Stimulated activated CD4-positive, alpha-beta T cell treated with anti-CD3 and anti-CD28 coated beads, Interleukin-1b, Interleukin-23, amount 100 ng/mL, for 1 hour (primary cell): ENCODE results near the gene SUPT3H.

Source experiments
- DNase-seq, 2 donors: peaks; one replicate each; pipeline ENCODE4 v3.0.0-alpha.2; 2020; ENCODE audit warnings: low read depth in 2 of 2

SUPT3H gene

DNA sequence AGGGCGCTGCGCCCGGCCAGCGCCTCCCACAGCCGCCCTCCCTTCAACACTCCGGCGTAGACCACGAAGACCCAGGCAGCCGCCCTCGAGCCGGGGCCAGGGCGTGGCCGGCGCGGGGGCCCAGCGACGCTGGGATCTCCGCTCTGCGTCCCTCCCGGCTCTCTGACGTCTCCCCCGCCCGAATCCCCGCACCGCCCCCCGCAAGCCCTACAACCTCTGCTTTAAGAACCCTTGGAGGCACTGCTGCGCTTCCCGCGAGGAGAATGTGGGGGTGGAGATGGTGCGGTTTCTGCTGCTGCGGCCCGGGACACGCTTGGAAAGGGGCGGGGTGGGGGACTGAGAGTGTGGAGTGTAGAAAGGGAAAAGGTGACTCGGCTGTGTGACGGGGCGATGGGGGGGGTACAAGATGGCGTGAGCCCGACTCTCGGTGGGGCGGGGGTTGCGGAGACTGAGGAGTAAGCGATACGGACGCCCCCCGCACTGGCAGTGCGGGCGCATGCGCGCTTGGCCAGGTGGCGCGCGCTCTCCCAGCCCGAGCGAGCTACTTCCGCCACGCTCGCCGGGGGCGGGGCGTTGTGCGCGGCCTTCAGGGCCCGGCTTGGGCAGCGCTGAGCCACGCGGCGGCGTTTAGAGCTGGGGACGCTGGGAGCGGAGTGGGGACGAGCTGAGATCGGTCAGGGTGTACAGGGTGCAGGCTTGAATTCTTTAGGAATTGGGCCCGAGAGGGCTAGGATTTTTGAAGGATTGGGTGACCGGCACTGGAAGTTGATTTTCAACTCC lies at the start of gene SUPT3H:
TSS of gene SUPT3H (minus strand) at position 381 of the 780 bp plus-strand sequence.
- DNase-seq: peak; percentile 78 to 87

DNA sequence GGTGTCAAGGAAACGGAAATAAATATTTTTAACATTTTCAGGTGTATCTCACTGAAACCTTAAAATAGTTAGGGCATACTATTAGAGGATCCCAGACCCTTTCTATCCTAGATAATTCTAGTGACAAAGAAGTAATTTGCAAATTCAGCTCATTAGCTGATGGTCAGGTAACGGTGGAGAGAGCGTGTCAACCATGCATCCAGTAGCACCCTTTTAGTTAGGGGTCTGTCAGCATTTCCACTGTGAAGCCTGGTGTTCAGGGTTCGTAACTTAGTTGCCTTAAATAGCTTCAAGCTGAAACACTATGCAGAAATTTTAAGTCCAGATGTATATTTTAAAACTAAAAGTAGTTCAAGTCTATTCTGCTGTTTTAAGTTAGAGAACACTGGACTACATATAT lies 48.5 kb upstream of the SUPT3H start:
- no peak for DNase-seq

DNA sequence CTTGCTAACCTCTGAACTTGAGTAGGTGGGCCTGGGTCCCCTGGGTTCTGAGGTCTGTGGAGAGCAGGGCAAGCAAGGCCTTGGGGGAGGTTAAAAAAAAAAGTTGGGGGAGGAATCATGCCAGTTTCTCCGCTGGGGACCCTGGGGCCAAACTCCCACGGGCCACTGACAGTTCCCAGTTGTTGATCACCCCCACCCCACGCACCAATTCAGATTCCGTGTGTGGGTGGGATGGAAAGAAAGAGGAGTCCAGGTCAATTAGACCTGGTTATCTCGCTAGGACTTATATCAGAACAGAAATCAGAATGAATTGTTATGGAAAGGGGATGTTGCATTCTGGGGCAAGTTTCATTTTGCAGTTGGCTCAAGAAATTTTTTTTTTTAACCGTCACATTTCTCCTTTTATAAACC lies 46.7 kb upstream of the SUPT3H start:
- DNase-seq: no peak

DNA sequence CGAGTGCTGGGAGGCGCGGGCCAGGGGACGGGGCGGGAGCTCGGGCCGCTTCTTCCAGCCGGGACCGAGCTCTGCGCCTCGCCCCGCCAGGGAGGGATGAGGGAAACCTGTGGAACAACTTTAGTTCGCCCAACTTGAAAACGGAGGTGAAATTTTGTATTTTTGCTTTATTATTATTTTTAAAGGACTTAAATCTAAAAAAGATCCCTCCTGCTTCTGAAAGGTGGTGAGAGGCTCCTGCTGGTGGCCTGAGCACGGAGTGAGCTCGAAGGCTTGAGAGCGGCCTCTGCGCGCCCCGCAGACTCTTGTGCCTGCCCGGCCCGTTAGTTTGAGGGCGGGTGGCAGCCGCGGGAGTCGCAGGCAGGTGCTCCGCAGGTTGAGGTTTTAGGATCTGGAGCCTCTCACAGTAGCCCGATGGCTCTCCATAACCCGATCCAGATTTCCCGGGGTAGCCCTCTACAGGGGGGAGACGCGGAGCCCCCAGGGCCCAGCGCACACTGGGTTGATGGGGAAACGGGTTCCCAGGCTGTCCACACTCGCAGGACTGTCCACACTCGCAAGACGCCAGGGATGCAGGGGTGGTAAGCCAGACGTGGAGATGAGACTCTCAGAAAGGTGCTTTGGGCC lies 46.2 kb upstream of the SUPT3H start:
- no peak for DNase-seq

DNA sequence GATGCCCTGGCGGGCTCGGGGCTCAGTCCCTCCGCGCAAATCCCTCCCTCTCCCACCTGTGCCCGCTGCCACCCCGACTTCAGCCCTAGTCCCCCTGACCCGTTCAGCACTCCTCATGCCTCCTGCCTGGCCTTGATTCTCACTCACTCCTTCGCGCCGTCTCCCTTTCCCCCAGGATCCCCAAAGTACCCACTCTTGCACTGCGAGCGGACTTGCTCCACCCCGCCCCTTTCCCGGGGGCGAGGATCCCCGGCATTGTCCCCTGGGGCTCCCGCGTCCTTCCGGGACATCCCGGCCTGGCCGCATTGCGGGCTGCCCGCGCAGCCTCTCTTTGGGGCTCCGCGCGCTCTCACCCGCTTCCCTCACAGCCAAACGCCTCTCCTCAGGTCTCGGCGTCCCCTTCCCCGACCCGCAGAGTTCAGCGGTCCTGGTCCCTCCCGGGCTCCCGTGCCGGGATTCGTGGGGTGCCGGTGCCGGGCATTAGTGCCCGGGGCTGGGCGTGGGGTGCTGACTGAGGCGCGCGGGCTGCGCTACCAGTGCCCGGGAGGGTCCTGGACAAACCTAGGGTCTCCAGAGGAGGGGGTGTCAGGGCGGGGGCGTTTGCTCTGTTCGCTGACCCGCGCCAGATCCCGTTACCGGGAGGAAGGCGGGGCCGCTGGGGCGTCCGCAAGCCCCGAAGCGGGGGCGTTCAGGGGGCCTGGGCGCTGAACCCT lies 45.5 kb upstream of the SUPT3H start:
- no peak for DNase-seq

DNA sequence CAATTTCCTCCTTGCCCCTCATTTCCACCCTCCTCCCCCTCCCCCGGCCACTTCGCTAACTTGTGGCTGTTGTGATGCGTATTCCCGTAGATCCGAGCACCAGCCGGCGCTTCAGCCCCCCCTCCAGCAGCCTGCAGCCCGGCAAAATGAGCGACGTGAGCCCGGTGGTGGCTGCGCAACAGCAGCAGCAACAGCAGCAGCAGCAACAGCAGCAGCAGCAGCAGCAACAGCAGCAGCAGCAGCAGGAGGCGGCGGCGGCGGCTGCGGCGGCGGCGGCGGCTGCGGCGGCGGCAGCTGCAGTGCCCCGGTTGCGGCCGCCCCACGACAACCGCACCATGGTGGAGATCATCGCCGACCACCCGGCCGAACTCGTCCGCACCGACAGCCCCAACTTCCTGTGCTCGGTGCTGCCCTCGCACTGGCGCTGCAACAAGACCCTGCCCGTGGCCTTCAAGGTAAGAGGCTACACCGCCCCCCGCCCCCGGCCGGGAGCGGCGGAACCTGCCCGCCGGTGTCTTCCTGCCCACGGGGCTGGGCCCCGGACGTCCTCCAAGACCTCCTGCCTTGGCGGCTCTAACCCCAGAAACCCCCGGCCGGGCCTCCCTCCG lies 44.9 kb upstream of the SUPT3H start:
- no peak for DNase-seq

DNA sequence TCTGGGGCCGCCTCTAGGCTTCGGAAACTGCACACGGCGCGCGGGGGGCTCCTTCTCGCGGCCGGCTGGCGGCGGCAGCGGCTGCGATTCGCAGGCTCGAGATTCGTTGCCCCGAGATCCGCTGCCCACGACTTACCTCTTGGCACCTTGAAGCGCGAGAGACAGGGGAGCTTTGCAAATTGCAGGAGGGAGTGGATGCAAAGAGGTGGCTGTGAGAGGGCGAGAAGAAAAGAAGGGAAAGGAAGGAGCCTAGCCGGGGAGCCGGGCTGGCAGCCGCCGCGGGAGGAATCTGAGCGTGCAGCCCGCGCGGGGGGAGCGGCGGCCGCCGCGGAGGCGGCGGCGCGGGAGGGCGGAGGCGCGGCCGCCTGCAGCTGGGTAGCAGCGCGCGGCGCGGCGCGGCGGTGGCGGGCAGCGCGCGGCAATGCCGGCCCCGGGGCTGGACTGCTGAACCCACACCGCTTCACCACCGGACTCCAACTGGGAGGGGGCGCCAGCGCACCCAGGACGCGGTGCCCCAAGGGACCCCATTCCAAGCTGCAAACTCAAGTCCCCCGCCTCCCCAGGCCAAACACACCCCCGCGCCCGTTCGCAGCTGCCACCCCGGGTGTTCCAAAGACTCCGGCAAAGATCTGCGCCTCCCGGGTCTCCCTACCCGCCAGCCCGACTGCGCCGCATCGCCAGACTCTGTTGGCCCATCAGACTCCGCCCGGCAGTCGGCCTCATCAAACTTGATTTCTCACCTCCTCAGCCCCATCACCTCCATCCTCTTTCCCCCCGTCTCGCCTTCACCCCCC lies 44.2 kb upstream of the SUPT3H start:
- DNase-seq: no peak

DNA sequence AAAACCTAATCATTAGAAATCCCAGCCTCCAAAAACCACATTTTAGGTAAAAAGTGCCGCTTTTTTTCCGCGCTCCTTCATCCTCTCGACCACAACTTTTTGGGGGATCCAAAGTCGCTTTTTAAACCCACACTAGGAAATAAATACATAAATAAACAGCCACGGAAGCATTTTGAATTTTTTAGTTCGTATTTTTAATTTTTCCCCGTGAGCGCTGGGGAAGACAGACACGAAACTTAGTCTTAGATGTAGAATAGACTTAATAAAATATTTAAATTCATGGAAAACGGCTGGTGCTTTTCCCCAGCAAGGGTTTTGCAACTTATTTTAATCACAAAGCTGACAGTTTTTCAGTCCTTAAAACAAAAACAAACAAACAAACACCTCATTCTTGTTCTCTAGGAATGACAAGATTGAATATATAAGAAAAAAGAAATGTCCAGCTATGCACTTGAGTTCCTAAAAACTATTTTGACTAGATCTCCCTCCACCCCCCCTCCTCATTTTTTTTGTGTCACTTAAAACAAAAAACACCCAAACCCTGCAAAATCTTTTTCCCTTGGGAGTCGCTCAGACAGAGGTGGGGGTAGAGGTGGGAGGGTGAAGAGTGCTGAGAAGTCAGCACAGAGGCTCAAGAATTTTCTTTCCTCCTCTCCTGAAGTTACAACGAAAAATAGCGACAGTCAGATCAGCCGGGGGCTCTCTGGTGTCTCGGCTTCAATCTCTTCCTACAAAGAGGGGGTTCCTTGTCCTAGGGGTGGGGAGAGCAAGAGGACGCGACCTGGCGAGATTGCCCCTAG lies 43.4 kb upstream of the SUPT3H start:
- no peak for DNase-seq

DNA sequence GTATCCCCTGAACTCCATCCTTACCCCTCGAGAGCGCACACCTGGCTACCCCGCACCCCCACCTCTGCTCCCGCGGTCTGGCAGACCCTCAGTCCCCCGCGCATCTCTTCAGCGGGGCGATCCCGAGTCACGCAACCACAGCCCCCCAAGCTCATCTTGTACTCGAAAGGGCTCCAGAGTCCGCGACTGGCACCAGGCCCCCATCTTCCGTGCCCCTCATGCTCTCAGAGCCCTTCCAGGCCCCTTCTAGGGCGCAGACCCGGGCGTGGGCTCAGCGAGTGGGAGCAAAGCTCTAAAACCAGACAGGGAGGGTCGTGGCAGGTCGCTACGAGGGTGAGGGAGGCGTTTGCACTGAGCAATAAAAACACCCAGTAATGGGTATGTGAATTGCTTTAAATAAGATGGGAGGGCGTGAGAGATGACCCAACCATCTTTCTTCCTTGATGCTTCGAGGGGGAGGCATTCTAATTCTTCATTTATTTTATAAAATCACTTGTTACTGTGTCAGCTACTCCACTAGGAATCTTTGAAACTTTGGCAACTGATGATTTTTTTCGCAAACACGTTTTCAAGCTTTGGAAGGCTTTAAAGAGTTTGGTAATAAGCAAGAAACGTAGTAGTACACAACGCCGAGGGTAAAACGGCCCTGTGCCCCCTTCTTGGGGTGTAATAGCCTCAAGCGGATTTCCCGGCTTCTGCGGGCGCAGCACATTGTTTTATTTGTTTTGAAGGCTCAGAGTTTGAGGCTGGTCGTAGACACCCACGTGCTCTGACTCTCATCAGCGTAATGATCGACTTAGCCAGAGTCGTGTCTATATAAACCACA lies 42.6 kb upstream of the SUPT3H start:
- DNase-seq: no peak

DNA sequence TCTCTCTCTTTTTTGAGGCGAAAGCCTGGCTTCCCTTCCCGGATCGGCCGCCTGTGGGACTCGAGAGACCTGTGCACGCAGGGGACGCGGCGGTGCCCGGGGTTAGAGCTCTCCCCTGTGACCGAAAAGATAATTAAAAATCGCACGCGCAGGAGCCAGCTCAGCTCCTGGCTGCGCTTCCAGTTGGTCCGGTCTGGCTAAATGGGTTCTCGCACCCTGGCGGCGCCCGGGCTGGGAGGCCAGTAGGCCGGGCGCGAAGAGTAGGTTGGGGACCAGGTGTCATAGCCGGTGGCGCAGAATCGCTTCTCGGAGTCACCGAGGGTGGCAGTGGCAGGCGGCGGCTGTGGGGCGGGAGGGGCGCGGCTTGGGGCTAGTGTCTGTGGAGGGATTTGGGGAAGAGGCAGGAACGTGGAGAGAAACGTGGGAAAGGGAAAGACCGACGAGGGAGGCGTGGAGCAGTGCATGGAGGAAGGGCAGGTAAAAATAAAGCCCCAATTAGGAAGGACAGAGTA lies 41.9 kb upstream of the SUPT3H start:
- DNase-seq: no peak

DNA sequence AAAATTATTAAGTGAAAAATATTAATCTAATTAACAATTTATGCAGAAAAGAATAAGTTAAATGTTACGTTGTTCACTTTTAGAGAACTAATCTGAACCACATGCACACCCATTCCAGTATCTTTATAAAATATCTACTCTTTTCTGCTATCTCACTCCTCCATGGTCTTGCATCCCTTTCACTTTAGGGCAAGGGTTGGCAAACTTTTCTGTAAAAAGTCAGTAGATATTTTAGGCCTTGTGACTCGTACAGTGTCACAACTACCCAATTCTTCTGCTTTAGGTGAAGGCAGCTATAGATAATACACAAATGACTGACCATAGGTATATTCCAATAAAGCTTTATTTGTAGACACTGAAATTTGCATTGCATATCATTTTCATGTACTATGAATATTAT lies 39.7 kb upstream of the SUPT3H start:
- DNase-seq: no peak

DNA sequence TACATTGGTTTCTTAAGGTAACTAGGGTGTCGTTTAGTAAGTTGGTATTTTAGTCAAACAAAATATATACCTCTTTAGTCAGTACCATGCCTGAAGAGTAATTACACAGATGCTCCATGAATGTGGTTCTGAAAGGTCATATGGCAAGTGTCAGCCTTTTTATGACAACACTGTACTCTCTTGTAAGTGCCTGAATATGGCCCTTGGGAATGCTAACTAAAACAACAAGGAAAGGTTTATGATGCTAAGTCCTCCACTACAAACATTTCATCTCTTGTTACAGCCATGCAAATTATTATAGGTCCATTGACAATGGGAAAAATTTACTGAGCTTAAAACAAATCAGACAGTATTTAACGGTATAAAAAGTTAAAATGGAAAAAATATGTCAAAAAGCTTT lies 39.0 kb upstream of the SUPT3H start:
- DNase-seq: no peak

DNA sequence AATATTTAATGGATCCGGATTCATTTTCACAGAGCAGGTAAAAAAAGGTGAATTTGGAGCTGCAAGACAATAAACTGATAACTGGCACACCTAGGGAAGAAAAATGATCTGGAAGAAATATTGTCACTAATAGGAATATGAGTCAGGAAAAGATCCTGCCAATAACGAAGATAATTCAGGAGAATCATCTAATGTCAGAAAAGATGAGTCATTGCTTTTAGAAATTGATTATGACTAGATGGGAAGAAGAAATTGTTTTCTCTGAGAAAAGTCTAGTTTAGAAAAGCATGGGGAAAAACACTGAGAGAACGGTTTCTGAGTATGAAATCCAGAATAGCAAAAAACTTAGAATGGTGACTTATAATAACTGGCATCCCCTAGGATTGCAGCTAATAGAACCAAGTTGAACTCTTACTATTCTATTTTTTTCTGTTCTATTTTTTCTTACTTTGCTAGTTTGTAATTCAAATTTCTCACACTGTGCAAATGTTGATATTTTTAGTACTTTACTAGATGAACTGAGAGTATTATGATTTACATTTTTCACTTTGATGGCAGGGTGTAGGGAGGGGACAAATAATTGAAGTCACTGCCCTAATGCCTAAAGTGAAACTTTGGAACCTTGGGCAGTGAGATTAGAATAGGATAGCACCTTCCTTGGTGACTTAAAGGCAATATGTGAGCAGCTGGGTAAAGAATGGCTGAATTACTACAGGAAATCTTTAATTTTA lies 38.2 kb upstream of the SUPT3H start:
- no peak for DNase-seq

DNA sequence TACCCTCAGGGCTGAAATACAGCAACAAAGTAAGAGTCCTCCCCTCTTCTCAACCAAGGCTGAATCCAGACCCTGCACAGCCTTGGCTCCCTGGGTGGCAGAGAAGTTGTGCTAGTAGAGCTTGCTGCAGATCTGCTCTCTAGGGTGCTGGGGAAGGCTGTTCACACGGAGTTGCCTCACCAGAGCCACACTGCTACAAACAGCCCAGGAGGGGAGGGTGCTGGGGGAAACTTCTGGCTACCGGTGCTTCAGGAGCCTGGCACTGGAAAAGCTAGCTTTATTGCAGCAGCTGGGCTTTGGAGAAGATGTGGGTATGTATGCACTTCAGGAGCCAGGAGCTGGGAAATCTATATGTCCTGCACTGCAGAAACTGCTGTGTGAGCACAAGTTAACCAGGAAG lies 37.6 kb upstream of the SUPT3H start:
- DNase-seq: no peak

DNA sequence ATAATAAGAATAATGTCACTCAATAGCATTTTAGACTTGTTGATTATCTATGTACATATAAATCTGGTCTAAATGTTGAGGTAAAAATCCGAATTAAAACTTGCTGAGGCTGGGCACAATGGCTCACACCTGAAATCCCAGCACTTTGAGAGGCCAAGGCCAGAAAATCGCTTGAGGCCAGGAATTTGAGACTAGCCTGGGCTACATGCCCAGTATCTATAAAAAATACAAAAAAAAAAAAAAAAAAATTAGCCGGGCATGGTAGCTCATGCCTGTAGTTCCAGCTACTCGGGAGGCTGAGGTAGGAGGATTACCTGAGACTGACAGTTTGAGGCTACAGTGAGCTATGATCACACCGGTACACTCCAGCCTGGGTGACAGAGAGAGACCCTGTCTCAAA lies 34.2 kb upstream of the SUPT3H start:
- DNase-seq: no peak

DNA sequence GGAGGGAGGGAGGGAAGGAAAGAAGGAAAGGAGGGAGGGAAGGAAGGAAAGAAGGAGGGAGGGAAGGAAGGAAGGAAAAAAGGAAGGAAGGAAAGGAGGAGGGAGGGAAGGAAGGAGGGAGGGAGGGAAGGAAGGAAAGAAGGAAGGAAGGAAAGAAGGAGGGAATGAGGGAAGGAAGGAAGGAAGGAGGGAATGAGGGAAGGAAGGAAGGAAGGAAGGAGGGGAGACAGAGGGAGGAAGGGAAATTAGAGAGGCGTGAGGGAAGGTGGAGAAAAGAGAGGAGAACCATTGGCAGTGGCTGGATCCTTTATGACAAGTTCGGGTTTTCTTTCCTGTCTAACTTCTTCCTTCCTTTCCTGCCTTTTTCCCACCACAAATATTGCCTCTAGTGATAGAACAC lies 22.3 kb upstream of the SUPT3H start:
- DNase-seq: no peak

DNA sequence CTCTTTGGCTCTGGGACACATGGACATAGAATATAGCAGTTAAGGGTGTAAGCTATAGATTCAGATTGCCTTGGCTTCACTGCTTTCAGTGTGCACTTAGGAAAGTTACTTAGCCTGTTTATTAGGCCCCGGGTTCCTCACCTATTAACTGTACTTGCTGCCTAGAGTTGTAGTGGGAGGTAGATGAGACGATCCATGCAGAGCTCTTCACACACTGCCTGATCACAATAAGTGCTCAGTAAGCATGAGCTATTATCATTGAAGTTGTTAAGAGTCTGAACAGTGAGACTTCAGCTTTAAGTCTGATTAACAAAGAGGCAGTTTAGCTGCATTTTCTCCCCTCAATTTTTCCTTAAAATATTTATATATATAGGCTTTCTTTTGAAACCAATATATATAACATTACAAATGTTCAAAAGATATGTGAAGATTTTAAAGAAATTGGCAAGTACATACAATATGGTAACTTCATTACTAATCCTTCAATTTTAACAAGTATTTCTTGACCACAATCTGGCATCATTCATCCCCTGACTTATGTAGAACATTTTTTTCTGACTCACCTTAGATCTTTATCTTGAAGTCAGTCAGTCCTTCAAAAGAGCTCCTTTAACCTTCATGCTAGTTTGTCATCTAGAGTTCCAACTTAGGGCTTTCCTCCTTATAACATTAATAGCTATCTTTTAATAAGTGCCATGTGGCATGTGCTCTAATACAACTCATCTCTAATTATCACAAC lies 20.5 kb upstream of the SUPT3H start:
- no peak for DNase-seq

DNA sequence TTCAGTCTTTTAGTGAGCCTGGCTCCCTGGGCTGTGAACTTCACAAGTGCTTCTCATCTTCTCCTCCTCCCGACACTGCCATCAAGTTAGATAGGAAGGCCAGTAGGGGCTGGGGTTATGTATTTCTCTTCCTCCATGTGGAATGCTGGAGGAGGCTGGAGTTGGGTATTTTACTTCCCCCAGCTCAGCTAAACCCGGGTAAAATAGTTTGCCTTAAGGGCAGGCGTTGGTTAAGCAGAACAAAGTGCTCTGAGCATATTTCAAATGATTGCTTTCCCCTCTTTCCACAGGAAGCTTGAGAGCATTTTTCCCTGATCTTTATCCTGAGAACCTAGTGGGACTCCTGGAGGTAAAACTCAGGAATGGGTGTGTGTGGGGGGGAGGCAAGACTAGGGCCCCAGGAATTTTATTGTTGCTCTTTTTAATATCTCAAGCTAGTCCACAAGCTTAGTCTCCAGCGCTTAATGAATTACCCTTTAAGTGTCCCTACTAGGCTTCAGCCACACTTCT lies 16.9 kb upstream of the SUPT3H start:
- DNase-seq: no peak
